Esophagus (tissue), 2 donors: ENCODE data around the gene ERICH6B. TPM values are rescaled to one million over a fixed set of nuclear protein-coding genes. Genes with fewer than 3 reads are reported as not detected.
"Not testable (repeated sequence)": the region's sequence is repeated elsewhere in the genome, so short reads cannot be mapped to it uniquely, and the experiment has no call there.

ENCODE experiments used
- H3K27ac ChIP-seq, 2 donors: one replicate each; pipeline ENCODE4 v1.5.1; 2013; ENCODE audit warnings: low read depth in 2 of 2, mild to moderate bottlenecking in 2 of 2, inconsistent platforms in 1 of 2, low read length in 1 of 2, moderate library complexity in 1 of 2
- H3K27me3 ChIP-seq, 2 donors: one replicate each; pipeline ENCODE4 v1.6.1; 2013; ENCODE audit warnings: low read length in 2 of 2, control low read depth in 1 of 2, mild to moderate bottlenecking in 1 of 2; ENCODE audit not compliant: insufficient read depth in 2 of 2, control insufficient read depth in 1 of 2
- H3K36me3 ChIP-seq, 2 donors: one replicate each; pipeline ENCODE4 v1.6.1; 2013; ENCODE audit warnings: low read length in 1 of 2; ENCODE audit not compliant: control insufficient read depth in 2 of 2, insufficient read depth in 2 of 2
- H3K4me1 ChIP-seq, 2 donors: one replicate each; pipeline ENCODE4 v1.6.1; 2013; ENCODE audit warnings: low read length in 1 of 2; ENCODE audit not compliant: control insufficient read depth in 2 of 2, insufficient read depth in 2 of 2
- H3K4me3 ChIP-seq, 2 donors: one replicate each; pipeline ENCODE4 v1.5.1; 2013; ENCODE audit warnings: low read length in 2 of 2, mild to moderate bottlenecking in 2 of 2, low read depth in 1 of 2, moderate library complexity in 1 of 2
- H3K9me3 ChIP-seq, 2 donors: one replicate each; pipeline ENCODE4 v1.6.1; 2013; ENCODE audit warnings: mild to moderate bottlenecking in 2 of 2, low read depth in 1 of 2, low read length in 1 of 2, moderate library complexity in 1 of 2; ENCODE audit not compliant: control insufficient read depth in 2 of 2, insufficient read depth in 1 of 2
- WGBS, 2 donors: extraction: QIAGEN DNeasy Blood & Tissue Kit; methylation state at CpG; one replicate each; pipeline ENCODE4 v1.1.7; 2013; 5-methylcytosine and 5-hydroxymethylcytosine counted together
- polyA plus RNA-seq, 2 donors: library from polyadenylated mRNA; stranded (reverse); fragments of 200-250 nt; gene quantifications; one replicate each; pipeline ENCODE4 v1.2.3, GENCODE V29; 2013
- donor health status: healthy with polysubstance abuse.
- donor health status: Bipolar disorder and iron deficiency.

The ERICH6B gene
- polyA plus RNA-seq: not detected

DNA sequence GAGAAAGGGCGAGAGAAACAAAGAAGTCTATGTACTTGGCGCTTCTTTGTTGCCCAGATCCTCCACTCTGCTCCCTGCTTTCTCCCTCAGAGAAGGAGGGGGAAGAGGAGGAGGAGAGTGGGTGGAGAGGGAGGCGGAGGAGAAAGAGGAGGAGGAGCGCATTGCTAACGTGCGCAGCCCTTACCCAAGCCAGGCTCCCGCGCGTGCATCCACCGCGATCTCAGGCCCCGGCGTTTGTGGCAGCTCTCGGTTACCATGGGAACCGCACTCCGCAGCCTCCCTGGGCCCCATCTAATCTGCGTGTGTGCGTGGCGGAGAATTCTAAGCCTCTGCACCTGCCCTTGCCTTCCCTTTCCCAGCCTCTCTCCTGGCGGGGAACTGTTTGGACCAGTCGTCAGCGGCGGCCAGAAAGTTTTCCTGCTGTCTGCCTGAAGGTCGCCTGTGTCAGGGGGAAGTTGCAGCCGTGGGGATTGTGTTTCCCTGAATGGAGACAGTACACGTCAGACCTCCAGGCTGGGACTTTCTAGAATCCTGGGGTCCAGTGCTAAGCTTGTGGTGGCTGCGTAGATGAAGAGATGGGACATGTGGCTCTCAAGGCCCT lies at the start of gene ERICH6B:
Gene ERICH6B (minus strand): TSS at position 239 of the 601 bp plus-strand sequence. CDS start 18,734 bp downstream, outside the sequence.
- peaks cover 0 to 2% of the 10 kb centered on the region in 2 donors for H3K27me3 ChIP-seq
- H3K27ac ChIP-seq: no peak within 1 kb of the TSS
- H3K9me3 ChIP-seq: no peaks in the 10 kb centered on the region
- H3K4me1 ChIP-seq: peaks cover 0 to 3% of the 10 kb centered on the region in 2 donors
- 6 to 8% methylated on average over 26 to 27 of the region's 27 CpGs for WGBS, 2 donors
- H3K4me3 ChIP-seq: no peak within 1 kb of the TSS
- no peaks in the 10 kb centered on the region for H3K36me3 ChIP-seq

DNA sequence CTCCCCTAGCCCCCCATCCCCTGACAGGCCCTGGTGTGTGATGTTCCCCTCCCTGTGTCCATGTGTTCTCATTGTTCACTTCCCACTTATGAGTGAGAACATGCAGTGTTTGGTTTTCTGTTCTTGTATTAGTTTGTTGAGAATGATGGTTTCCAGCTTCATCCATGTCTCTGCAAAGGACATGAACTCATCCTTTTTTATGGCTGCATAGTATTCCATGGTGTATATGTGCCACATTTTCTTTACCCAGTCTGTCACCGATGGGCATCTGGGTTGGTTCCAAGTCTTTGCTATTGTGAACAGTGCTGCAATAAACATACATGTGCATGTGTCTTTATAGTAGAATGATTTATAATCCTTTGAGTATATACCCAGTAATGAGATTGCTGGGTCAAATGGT lies 47.4 kb upstream of the ERICH6B start:
- not testable (repeated sequence) for H3K27me3 ChIP-seq, H3K27ac ChIP-seq, H3K4me1 ChIP-seq, H3K4me3 ChIP-seq, H3K36me3 ChIP-seq, H3K9me3 ChIP-seq
- 87 to 97% methylated on average over 1 of the region's 1 CpG for WGBS, 2 donors

DNA sequence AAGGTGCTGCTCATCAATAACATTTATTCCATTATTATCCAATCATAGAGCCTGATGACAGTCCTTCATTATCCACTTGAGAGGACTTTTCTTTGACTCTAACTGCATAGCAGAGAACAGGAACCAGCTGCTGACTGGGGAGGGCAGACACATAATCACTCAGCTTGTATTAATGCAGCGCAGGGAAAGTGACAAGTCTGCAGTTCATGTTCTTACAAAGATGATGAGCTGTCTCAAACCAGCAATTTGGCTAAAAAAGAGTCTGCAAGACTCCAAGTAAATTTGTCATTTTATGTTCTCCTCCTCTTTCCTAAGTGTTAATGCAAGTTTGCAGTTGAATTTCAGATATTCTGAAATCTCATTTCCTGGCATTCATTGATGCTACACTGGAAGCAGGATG lies 46.6 kb upstream of the ERICH6B start:
- Histone ChIP-seq H3K27ac (no peak overlapping the region), H3K36me3 (no peaks in the 10 kb centered on the region), H3K27me3 (no peaks in the 10 kb centered on the region), H3K4me1 (no peaks in the 10 kb centered on the region), H3K4me3 (no peak overlapping the region), H3K9me3 (no peaks in the 10 kb centered on the region)
- WGBS, 2 donors: 54 to 55% methylated on average over 1 of the region's 1 CpG

DNA sequence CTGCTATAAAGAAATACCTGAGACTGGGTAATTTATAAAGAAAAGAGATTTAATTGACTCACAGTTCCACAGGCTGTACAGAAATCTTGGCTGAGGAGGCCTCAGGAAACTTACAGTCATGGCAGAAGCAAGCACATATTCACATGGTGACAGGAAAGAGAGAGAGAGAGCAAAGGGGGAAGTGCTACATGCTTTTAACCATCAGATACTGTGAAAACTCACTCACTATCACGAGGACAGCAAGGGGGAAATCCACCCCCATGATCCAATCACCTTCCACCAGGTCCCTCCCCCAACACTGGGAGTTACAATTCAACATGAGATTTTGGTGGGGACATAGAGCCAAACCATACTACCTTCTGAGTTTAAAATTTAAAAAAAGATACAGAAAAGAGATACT lies 44.9 kb upstream of the ERICH6B start:
- not testable (repeated sequence) for H3K4me3 ChIP-seq, H3K9me3 ChIP-seq, H3K36me3 ChIP-seq, H3K27ac ChIP-seq, H3K27me3 ChIP-seq, H3K4me1 ChIP-seq
- WGBS, 2 donors: 36 to 60% methylated on average over 1 of the region's 1 CpG

GRCh38 chr13:45659536-45659935 lies 44.0 kb upstream of the ERICH6B start:
- Histone ChIP-seq H3K9me3 (no peaks in the 10 kb centered on the region), H3K4me3 (no peak overlapping the region), H3K27ac (no peak overlapping the region), H3K4me1 (no peaks in the 10 kb centered on the region), H3K27me3 (no peaks in the 10 kb centered on the region), H3K36me3 (no peaks in the 10 kb centered on the region)
- 69 to 80% methylated on average over 3 of the region's 3 CpGs for WGBS, 2 donors

DNA sequence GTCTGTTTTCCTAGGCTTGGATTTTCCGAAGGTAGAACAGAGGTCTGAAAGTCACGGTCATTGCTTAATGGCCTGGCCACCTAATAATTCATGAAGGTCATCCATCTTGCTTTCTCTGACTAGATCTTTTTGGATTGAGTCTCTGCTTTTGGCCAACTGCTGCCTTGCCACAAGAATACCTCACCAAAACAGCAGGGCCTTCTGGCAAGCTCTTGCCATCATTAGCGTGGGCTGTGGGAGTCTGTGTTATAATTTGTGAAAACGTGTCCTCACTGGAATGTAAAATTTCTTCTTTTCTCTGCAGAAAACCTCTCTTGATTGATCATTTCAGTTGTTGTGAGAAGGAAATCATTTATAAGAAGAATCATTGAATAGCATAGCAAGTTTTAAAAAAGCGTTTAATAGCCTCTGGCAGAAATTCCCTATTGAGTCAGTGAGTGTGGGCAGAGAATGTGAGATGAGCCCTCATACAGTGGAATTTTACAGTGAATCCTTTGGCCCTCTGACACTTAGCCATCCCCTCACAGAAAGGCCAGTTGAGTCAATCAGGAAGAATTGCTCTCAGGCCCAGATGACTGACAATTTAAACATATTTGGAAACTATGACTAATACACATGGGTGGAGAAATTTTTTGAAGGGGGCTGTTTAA lies 43.2 kb upstream of the ERICH6B start:
- H3K4me3 ChIP-seq: no peak overlapping the region
- 61 to 67% methylated on average over 5 of the region's 5 CpGs for WGBS, 2 donors
- no peaks in the 10 kb centered on the region for H3K4me1 ChIP-seq
- no peaks in the 10 kb centered on the region for H3K9me3 ChIP-seq
- no peaks in the 10 kb centered on the region for H3K27me3 ChIP-seq
- H3K27ac ChIP-seq: no peak overlapping the region
- no peaks in the 10 kb centered on the region for H3K36me3 ChIP-seq

- no peaks in the 10 kb centered on the region for H3K4me1 ChIP-seq
- no peak overlapping the region for H3K4me3 ChIP-seq
- no peak overlapping the region for H3K27ac ChIP-seq
- H3K9me3 ChIP-seq: no peaks in the 10 kb centered on the region
- WGBS, 2 donors: 75 to 81% methylated on average over 5 of the region's 5 CpGs
- H3K36me3 ChIP-seq: no peaks in the 10 kb centered on the region
- no peaks in the 10 kb centered on the region for H3K27me3 ChIP-seq
These were observed 39.3 kb upstream of the ERICH6B start for GRCh38 chr13:45654633-45655349.

DNA sequence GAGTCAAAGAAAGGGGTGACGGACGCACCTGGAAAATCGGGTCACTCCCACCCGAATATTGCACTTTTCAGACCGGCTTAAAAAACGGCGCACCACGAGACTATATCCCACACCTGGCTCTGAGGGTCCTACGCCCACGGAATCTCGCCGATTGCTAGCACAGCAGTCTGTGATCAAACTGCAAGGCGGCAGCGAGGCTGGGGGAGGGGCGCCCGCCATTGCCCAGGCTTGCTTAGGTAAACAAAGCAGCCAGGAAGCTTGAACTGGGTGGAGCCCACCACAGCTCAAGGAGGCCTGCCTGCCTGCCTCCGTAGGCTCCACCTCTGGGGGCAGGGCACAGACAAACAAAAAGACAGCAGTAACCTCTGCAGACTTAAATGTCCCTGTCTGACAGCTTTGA lies 29.7 kb upstream of the ERICH6B start:
- not testable (repeated sequence) for H3K9me3 ChIP-seq, H3K4me3 ChIP-seq
- 68 to 87% methylated on average over 8 to 17 of the region's 17 CpGs for WGBS, 2 donors

DNA sequence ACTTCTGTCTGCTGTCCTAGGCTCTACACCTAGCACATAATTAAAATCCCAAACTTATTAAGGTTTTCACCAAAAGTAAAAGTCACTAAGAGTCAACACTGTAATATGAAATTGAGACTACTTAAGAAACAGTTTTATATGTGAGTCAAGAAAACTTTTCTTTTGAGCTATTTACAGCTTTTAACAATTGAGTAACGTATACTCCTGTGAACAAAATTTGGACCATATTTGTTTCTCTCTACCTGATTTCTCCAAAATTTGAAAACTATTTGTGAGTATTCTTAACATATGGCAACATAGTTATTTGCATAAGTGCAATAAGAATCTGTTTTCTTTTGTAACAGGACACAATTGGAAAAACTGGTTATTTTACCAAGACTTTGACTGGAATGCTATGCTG lies 26.6 kb upstream of the ERICH6B start:
- H3K4me3 ChIP-seq, H3K36me3 ChIP-seq, H3K27ac ChIP-seq, H3K9me3 ChIP-seq, H3K27me3 ChIP-seq, H3K4me1 ChIP-seq: not testable (repeated sequence)
- 91 to 93% methylated on average over 1 of the region's 1 CpG for WGBS, 2 donors

More for the DNA sequence above, 29.7 kb upstream of the ERICH6B start:
- H3K27me3 ChIP-seq, H3K4me1 ChIP-seq, H3K36me3 ChIP-seq, H3K27ac ChIP-seq: not testable (repeated sequence)

- 77 to 91% methylated on average over 1 of the region's 1 CpG for WGBS, 2 donors
- not testable (repeated sequence) for H3K27ac ChIP-seq
These were observed 19.8 kb upstream of the ERICH6B start for GRCh38 chr13:45635291-45635690.

More at GRCh38 chr13:45635291-45635690, 19.8 kb upstream of the ERICH6B start:
- not testable (repeated sequence) for H3K4me3 ChIP-seq, H3K4me1 ChIP-seq, H3K9me3 ChIP-seq, H3K27me3 ChIP-seq, H3K36me3 ChIP-seq
